ENCODE results near the gene CDC42BPB.

GRCh38 chr14:102952276-102952675, 105.1 kb downstream of the CDC42BPB start:
- TF ChIP-seq CTCF (CRISPR knock-in tag; IDR thresholded peaks at IDR 0.05) (no peak), DMAP1 (CRISPR knock-in tag; IDR thresholded peaks at IDR 0.05) (no peak), ETV6 (CRISPR knock-in tag; conservative IDR thresholded peaks at IDR 0.05) (no peak)
- TF ChIP-seq, protein P1, sequence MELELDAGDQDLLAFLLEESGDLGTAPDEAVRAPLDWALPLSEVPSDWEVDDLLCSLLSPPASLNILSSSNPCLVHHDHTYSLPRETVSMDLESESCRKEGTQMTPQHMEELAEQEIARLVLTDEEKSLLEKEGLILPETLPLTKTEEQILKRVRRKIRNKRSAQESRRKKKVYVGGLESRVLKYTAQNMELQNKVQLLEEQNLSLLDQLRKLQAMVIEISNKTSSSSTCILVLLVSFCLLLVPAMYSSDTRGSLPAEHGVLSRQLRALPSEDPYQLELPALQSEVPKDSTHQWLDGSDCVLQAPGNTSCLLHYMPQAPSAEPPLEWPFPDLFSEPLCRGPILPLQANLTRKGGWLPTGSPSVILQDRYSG (CRISPR knock-in tag; IDR thresholded peaks at IDR 0.05): no peak
